HepG2 (cell line): ENCODE data around the gene BIRC6. TPM values are rescaled to one million over a fixed set of nuclear protein-coding genes. Genes with fewer than 3 reads are reported as not detected.

Experiments
- ATAC-seq: fragments of 200-7000 bp; cut with Tn5 transposase; 3 replicates; pipeline ENCODE4 v1.9.1; 2020; ENCODE audit warnings: mild to moderate bottlenecking, moderate library complexity
- BruUV-seq: library from RNA; stranded (reverse); fragments of 400-500 nt; replicated peaks from 2 replicates; lab custom pipeline; 2021; lab: Mats Ljungman, UMichigan
- CTCF ChIA-PET: fragments of 300-600 bp; formaldehyde crosslinking; extraction: SDS; loops from one replicate; lab custom pipeline; 2021; ENCODE audit warnings: low total read pairs, inconsistent platforms, low intra/inter-chr PET ratio; lab: Yijun Ruan, JAX
- POLR2A ChIA-PET: fragments of 350-600 bp; sonication (Branson Sonifier 250); formaldehyde crosslinking; loops from one replicate; lab custom pipeline; 2020; ENCODE audit warnings: antibody characterized with exemption, inconsistent platforms; lab: Yijun Ruan, JAX
- DNase-seq: peaks from one replicate; pipeline ENCODE4 v3.0.0-alpha.2; 2015; ENCODE audit warnings: low spot score
- FAIRE-seq: peaks from 3 replicates; lab custom pipeline; 2011; peaks lifted over from hg19 to GRCh38; lab: Jason Lieb, UNC
- H2AFZ ChIP-seq: one replicate; pipeline ENCODE4 v1.6.1; 2011; ENCODE audit warnings: low read length, inconsistent platforms
- H3K27ac ChIP-seq: fragments of 300-600 bp; 3 replicates; pipeline ENCODE4 v1.8.0; 2011; ENCODE audit warnings: mixed run types, mild to moderate bottlenecking, mixed read lengths, low read length, inconsistent platforms; ENCODE audit not compliant: insufficient read depth; ENCODE audit errors: extremely low read length
- H3K27me3 ChIP-seq, 2 experiments: fragments of 200-600 bp in 1 of 2; 2 replicates in 1 of 2; 3 replicates in 1 of 2; pipeline versions ENCODE4 v1.6.0 to v1.8.0; 2011; ENCODE audit warnings: low read length in 2 of 2, mild to moderate bottlenecking in 2 of 2, moderate library complexity in 2 of 2, inconsistent platforms in 1 of 2; ENCODE audit not compliant: insufficient read depth in 2 of 2, control insufficient read depth in 1 of 2
- H3K36me3 ChIP-seq, 2 experiments: fragments of 200-600 bp in 1 of 2; replicated peaks in 1 of 2; 2 replicates in 1 of 2; 3 replicates in 1 of 2; pipeline versions ENCODE4 v1.5.1 to v1.8.0; 2011; ENCODE audit warnings: low read length in 2 of 2, inconsistent platforms in 1 of 2; ENCODE audit not compliant: insufficient read depth in 2 of 2, control insufficient read depth in 1 of 2
- H3K4me1 ChIP-seq: 2 replicates; pipeline ENCODE4 v1.5.1; 2012; ENCODE audit warnings: low read length, inconsistent platforms; ENCODE audit not compliant: insufficient read depth
- H3K4me2 ChIP-seq: 2 replicates; pipeline ENCODE4 v1.6.0; 2011; ENCODE audit warnings: low read depth, low read length, inconsistent platforms
- H3K4me3 ChIP-seq, 3 experiments: fragments of 200-600 bp in 1 of 3; sonication (generic), shearing (Covaris generic) in 1 of 3; replicated peaks in 1 of 3; 2 replicates each; pipeline ENCODE4 v1.5.1; 2011 to 2016; ENCODE audit warnings: low read length in 3 of 3, inconsistent platforms in 2 of 3, low read depth in 2 of 3, mild to moderate bottlenecking in 2 of 3, control low read depth in 1 of 3, mixed read lengths in 1 of 3; ENCODE audit not compliant: insufficient read depth in 1 of 3
- H3K79me2 ChIP-seq: one replicate; pipeline ENCODE4 v1.6.1; 2011; ENCODE audit warnings: low read length, inconsistent platforms; ENCODE audit not compliant: insufficient read depth
- H3K9ac ChIP-seq: 2 replicates; pipeline ENCODE4 v1.6.0; 2011; ENCODE audit warnings: mild to moderate bottlenecking, low read depth, low read length, inconsistent platforms; ENCODE audit not compliant: insufficient read depth
- H3K9me3 ChIP-seq: 2 replicates; pipeline ENCODE4 v1.5.1; 2012; ENCODE audit warnings: mild to moderate bottlenecking, low read length
- H4K20me1 ChIP-seq: 2 replicates; pipeline ENCODE4 v1.6.0; 2011; ENCODE audit warnings: inconsistent platforms, mild to moderate bottlenecking, low read length, moderate library complexity; ENCODE audit not compliant: insufficient read depth
- CEBPB ChIP-seq: IDR thresholded peaks from 2 replicates; pipeline ENCODE4 v1.6.1; 2011; ENCODE audit warnings: low read depth, low read length, improper control_type of control experiment, borderline replicate concordance
- CEBPG ChIP-seq: IDR thresholded peaks from 2 replicates; pipeline ENCODE4 v1.6.1; 2016
- CSRNP2 ChIP-seq: sonication (generic); formaldehyde crosslinking; conservative IDR thresholded peaks from 2 replicates; pipeline ENCODE4 v1.8.0; 2022; ENCODE audit warnings: low read depth, missing genetic modification reagents
- HNRNPK ChIP-seq: fragments of 200-400 bp; formaldehyde crosslinking; IDR thresholded peaks from 2 replicates; pipeline ENCODE4 v1.6.1; 2018; ENCODE audit warnings: low read length, low read depth, moderate library complexity, mild to moderate bottlenecking; ENCODE audit not compliant: poor library complexity, severe bottlenecking
- JUN ChIP-seq: sonication (generic); formaldehyde crosslinking; IDR thresholded peaks from 2 replicates; pipeline ENCODE4 v1.4.0; 2020; ENCODE audit warnings: mild to moderate bottlenecking, missing genetic modification reagents
- KLF11 ChIP-seq: IDR thresholded peaks from 2 replicates; pipeline ENCODE4 v1.6.1; 2016; ENCODE audit warnings: missing compliant biosample characterization
- WIZ ChIP-seq: sonication (generic); formaldehyde crosslinking; IDR thresholded peaks from 2 replicates; pipeline ENCODE4 v1.5.1; 2020; ENCODE audit warnings: mild to moderate bottlenecking, missing genetic modification reagents
- ZBTB38 ChIP-seq: sonication (generic); formaldehyde crosslinking; IDR thresholded peaks from 2 replicates; pipeline ENCODE4 v1.5.1; 2020; ENCODE audit warnings: mild to moderate bottlenecking, missing genetic modification reagents
- ZNF460 ChIP-seq: sonication (generic); formaldehyde crosslinking; IDR thresholded peaks from 2 replicates; pipeline ENCODE4 v1.5.1; 2020; ENCODE audit warnings: missing genetic modification reagents, mild to moderate bottlenecking, borderline replicate concordance
- ZNF615 ChIP-seq: sonication (generic); formaldehyde crosslinking; IDR thresholded peaks from 2 replicates; pipeline ENCODE4 v1.5.0; 2020; ENCODE audit warnings: mild to moderate bottlenecking, missing genetic modification reagents, borderline replicate concordance
- ZNF772 ChIP-seq: sonication (generic); formaldehyde crosslinking; IDR thresholded peaks from 2 replicates; pipeline ENCODE4 v1.5.0; 2020; ENCODE audit warnings: mild to moderate bottlenecking, missing genetic modification reagents
- ZNF782 ChIP-seq: sonication (generic); formaldehyde crosslinking; IDR thresholded peaks from 2 replicates; pipeline ENCODE4 v1.4.0; 2020; ENCODE audit warnings: missing genetic modification reagents, mild to moderate bottlenecking, borderline replicate concordance
- WGBS: methylation state at CpG from one replicate; pipeline ENCODE4 v1.1.6; 2017; ENCODE audit warnings: low lambda C conversion rate; 5-methylcytosine and 5-hydroxymethylcytosine counted together
- in situ Hi-C: cut with HindIII; loops from 2 replicates; pipeline ENCODE4 v1.10.0; 2017; ENCODE audit warnings: low pct_unique_long_range_greater_than_20kb; ENCODE audit not compliant: extremely low pct_ligation_motif_present
- intact Hi-C: fragments of 100-400 bp; cut with micrococcal nuclease; formaldehyde crosslinking; loops from one replicate; pipeline ENCODE4 v1.10.0; 2022; ENCODE audit not compliant: unreplicated experiment
- polyA plus RNA-seq, 8 experiments: library from polyadenylated mRNA; depleted of rRNA in 3 of 8; stranded (reverse) in 7 of 8; unstranded in 1 of 8; fragments of >200 nt; fragmentation: Illumina TruSeq in 4 of 8; extraction: Trizol in 4 of 8; gene quantifications; 2 replicates each; pipeline versions ENCODE4 v1.2.1 to v1.2.3, GENCODE V29; 2011 to 2016; ENCODE audit warnings: low read depth in 4 of 8, missing spikeins in 1 of 8, mixed read lengths in 1 of 8; ENCODE audit not compliant: insufficient read depth in 1 of 8
- total RNA-seq, 5 experiments: library from RNA; depleted of rRNA; stranded (reverse); fragments of >200 nt; fragmentation: Illumina TruSeq; extraction: Trizol; gene quantifications; 2 replicates each; pipeline ENCODE4 v1.2.3, GENCODE V29; 2016; ENCODE audit warnings: low read depth in 1 of 5
- TF ChIP-seq, protein P1 (sequence below): sonication (generic); formaldehyde crosslinking; IDR thresholded peaks from 2 replicates; pipeline ENCODE4 v1.4.0; 2020; ENCODE audit warnings: missing genetic modification reagents

The BIRC6 gene
- total and polyA plus RNA-seq, 2 of the 13 experiments (the other 11 are each of a cell fraction or from before 2014, with no cell fraction given) = 65.6 to 120 TPM

DNA sequence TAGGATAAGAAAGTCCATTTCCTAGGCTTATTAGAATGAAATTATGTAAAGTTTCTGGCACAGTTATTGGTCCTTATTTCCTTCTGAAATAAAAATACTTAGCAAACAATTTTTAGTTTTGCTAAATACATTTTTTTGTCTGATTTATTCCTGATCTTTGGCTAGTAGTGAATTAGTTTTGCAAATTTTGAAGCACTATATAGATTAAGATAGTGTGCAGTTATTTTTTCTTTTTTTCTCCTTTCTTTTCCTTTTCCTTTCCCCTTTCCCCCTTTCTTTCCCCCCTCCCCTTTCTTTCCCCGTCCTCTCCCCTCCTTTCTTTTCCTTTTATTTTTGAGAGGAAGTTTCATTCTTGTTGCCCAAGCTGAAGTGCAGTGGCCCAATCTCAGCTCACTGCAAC, 59.7 kb downstream of the BIRC6 start:
- Histone ChIP-seq H3K27ac (no peak overlapping the region), H3K4me3 (no peak overlapping the region), H3K9ac (no peak overlapping the region), H3K4me2 (no peak overlapping the region), H3K4me1 (no peaks in the 10 kb centered on the region), H3K36me3 (peaks cover 17 to 49% of the 10 kb centered on the region in 2 experiments), H2AFZ (no peak overlapping the region), H4K20me1 (no peaks in the 10 kb centered on the region), H3K27me3 (no peaks in the 10 kb centered on the region), H3K9me3 (no peaks in the 10 kb centered on the region), H3K79me2 (peaks cover 33% of the 10 kb centered on the region)
- no peak for TF ChIP-seq WIZ (CRISPR knock-in tag)
- TF ChIP-seq HNRNPK = peak; percentile 91
- BruUV-seq = no TSS peak
- no peak for ATAC-seq
- intact Hi-C loops (no loop called here), in situ Hi-C loops (no loop called here)
- CTCF ChIA-PET = no interaction called here
- 95% methylated on average over 1 of the region's 1 CpG for WGBS
- no peak for DNase-seq
- POLR2A ChIA-PET = no interaction called here
- no peak for FAIRE-seq

- no peak overlapping the region for H3K4me2 ChIP-seq
- CTCF ChIA-PET = no interaction called here
- H3K79me2 ChIP-seq = peaks cover 44% of the 10 kb centered on the region
- in situ Hi-C loops (no loop called here), intact Hi-C loops (no loop called here)
- no peaks in the 10 kb centered on the region for H3K4me1 ChIP-seq
- no peak overlapping the region for H3K27ac ChIP-seq
- no peak overlapping the region for H3K4me3 ChIP-seq
- TF ChIP-seq ZNF782 (no peak), CSRNP2 (CRISPR knock-in tag) (no peak), KLF11 (CRISPR knock-in tag) (no peak), CEBPG (peak; percentile 59; the same call in 1 of the 2 replicates), ZNF615 (no peak), ZNF772 (CRISPR knock-in tag) (no peak), JUN (CRISPR knock-in tag) (no peak), ZNF460 (peak; percentile 49; the same call in 1 of the 2 replicates), CEBPB (peak; percentile 75), ZBTB38 (CRISPR knock-in tag) (no peak)
- TF ChIP-seq, protein P1, sequence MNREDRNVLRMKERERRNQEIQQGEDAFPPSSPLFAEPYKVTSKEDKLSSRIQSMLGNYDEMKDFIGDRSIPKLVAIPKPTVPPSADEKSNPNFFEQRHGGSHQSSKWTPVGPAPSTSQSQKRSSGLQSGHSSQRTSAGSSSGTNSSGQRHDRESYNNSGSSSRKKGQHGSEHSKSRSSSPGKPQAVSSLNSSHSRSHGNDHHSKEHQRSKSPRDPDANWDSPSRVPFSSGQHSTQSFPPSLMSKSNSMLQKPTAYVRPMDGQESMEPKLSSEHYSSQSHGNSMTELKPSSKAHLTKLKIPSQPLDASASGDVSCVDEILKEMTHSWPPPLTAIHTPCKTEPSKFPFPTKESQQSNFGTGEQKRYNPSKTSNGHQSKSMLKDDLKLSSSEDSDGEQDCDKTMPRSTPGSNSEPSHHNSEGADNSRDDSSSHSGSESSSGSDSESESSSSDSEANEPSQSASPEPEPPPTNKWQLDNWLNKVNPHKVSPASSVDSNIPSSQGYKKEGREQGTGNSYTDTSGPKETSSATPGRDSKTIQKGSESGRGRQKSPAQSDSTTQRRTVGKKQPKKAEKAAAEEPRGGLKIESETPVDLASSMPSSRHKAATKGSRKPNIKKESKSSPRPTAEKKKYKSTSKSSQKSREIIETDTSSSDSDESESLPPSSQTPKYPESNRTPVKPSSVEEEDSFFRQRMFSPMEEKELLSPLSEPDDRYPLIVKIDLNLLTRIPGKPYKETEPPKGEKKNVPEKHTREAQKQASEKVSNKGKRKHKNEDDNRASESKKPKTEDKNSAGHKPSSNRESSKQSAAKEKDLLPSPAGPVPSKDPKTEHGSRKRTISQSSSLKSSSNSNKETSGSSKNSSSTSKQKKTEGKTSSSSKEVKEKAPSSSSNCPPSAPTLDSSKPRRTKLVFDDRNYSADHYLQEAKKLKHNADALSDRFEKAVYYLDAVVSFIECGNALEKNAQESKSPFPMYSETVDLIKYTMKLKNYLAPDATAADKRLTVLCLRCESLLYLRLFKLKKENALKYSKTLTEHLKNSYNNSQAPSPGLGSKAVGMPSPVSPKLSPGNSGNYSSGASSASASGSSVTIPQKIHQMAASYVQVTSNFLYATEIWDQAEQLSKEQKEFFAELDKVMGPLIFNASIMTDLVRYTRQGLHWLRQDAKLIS = no peak
- POLR2A ChIA-PET = no interaction called here
- WGBS = 98% methylated on average over 10 of the region's 10 CpGs
- H3K9me3 ChIP-seq = no peaks in the 10 kb centered on the region
- ATAC-seq (no peak), FAIRE-seq (no peak), DNase-seq (no peak)
- H3K36me3 ChIP-seq = peaks cover 17 to 47% of the 10 kb centered on the region in 2 experiments
- no peak overlapping the region for H3K9ac ChIP-seq
- BruUV-seq = no TSS peak
- no peaks in the 10 kb centered on the region for H3K27me3 ChIP-seq
- H2AFZ ChIP-seq = no peak overlapping the region
- no peaks in the 10 kb centered on the region for H4K20me1 ChIP-seq
Measured at GRCh38 chr2:32417659-32418058, 60.8 kb downstream of the BIRC6 start.
